HS-5 (cell line): ENCODE results near the gene WWOX.

Experiments used
- DNase-seq: peaks from one replicate; pipeline ENCODE4 v3.0.0-alpha.2; 2012; ENCODE audit warnings: low read depth

Gene WWOX

GRCh38 chr16:78438219-78438618 is 338.8 kb downstream of the WWOX start:
- no peak for DNase-seq

GRCh38 chr16:78438632-78439031 is 339.2 kb downstream of the WWOX start:
- no peak for DNase-seq

- no peak for DNase-seq
These were observed 340.2 kb downstream of the WWOX start for GRCh38 chr16:78439646-78440045.

DNA sequence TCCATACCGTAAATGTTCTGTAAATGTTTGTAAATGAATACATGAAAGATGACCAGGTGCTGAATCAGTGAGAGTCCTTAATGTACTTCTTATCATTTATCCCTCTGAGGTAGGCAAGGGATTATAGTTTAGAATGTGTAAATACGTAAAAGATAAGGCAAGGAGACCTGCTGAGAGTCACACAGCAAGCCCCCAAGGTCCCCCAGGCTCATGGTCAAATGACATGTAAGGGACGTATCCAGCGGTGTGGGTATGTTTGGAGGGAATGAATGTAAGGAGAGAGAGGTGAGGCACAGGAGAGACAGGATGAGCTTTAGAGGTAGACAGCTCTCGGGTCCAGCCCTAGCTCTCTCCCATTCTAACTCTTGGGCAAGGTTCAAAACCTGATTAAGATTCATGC is 341.8 kb downstream of the WWOX start:
- DNase-seq = no peak

GRCh38 chr16:78443542-78444364 is 344.3 kb downstream of the WWOX start:
- DNase-seq = no peak

- DNase-seq = no peak
These were observed 346.4 kb downstream of the WWOX start for GRCh38 chr16:78445818-78446217.

GRCh38 chr16:78446486-78446885 is 347.0 kb downstream of the WWOX start:
- DNase-seq = no peak

GRCh38 chr16:78446992-78447563 is 347.6 kb downstream of the WWOX start:
- no peak for DNase-seq

DNA sequence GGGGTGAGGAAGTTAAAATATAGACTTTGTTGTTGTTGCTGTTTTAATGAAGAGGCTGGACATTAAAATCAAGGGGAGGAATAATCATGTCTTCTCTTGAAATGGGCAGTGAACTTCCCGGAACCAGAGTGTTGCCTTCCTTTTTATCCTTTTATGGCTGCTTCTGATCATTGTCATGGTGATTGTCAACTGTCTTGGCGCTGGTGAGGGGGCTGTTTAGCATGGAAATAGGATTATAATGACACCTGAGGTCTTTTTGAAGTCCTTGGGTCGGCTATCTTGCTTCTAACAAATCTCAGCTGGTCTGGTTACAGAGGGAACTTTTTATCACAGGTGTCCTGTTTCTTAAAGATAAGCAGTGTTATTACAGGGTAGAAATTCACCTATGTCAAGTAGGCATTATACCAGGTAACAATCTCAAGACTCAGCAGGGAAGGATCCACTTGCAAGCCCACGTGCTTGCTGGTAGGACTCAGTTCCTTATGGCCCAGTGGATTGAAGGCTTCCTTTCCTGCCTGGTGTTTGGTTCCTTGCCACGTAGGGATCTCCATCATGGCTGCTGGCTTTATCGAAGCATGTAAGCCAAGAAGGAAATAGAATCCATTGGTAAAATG is 349.3 kb downstream of the WWOX start:
- DNase-seq = no peak

- no peak for DNase-seq
These were observed 350.8 kb downstream of the WWOX start for GRCh38 chr16:78450255-78450654.

DNA sequence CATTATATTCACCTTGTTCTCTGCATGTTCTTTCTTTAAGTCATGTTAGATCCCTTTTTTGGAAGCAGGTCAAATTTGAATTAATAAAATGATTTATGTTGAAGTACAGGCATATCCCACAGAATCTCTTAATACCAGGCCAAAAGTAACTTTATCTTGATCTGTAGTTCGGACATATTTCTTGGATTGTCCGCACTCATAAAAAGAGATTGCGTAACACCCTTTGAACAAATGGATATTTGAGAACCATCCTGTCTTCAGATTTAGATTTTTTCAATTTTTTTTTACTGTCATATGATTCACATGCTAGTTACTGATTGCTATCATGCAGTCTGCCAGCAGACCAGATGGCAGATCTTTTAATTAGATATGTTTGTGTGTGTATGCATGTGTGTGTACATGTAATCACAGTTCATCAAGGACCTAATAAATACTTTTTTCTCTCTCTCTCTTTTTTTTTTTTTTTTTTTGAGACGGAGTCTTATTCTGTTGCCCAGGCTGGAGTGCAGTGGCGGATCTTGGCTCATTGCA is 352.6 kb downstream of the WWOX start:
- DNase-seq = no peak

DNA sequence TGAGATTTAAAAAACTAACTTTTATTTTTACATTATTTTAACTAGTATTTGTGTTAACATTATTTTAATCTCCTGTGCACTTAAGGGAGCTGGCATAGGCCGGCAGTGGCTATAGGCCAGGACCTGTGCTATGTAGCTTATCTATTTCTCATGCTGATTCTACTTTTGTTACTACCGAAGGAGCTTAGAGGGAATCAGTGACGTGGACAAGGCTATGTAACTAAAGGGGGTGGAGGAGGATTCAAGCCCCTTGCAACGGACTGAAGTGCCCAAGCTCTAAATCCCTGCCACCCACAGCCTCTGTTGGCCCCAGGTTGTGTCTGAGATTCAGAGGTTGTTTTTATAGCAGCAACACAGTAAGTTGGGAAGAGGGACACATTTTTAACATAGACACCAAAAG is 356.4 kb downstream of the WWOX start:
- no peak for DNase-seq

DNA sequence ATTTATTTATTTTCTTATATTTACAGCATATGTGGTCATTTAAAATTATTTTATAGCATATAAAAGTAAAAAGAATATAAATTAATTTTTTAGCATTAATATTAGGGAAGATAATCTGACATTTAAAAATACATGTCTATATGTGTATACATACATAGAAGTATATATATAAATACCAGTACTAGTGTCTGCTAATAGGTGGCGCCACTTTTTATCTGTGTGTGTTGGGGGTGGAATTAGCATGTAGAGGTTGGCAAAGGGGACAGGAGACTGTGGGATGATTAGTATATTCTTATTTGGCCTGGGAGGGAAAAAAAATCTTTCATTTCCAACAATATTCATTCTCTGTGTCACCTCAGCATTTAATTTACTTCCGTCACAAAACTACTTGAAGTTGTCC is 359.1 kb downstream of the WWOX start:
- no peak for DNase-seq

DNA sequence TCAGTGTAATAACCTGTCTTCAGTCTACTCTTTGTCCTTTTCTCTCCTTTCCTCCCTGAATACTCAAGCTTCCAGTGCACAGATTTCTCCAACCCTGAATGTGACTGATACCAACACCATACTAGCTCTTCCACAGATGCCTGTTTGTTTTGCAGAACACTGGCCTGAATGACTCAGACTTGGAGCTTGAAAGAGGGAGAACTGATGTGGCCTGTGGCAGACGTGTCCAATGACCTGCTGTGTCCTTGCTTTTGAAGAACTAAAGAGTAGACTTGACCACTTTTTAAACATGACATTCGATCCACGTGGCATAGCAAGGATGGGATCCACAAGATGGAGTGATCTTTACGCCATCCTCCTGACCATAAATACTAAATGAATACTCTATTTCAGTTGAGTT is 361.0 kb downstream of the WWOX start:
- no peak for DNase-seq

DNA sequence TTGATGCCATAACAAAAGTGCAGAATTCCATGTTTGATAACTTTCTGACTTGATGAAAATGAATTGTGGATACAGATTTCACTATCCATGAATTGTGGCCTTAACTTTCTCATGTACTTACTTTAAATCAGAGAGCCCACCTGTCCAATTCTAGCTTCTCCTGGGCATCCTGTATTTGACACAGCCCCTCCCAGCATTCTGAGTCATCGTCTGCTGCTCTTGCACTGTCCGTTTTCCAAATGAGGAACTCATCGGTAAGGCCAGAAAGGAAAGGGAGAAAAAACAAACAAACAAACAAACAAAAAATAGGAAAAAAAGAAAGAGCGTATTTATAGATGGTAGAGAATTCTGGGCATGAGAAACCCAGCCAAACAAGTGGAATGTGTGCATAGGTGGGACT is 361.6 kb downstream of the WWOX start:
- no peak for DNase-seq

DNA sequence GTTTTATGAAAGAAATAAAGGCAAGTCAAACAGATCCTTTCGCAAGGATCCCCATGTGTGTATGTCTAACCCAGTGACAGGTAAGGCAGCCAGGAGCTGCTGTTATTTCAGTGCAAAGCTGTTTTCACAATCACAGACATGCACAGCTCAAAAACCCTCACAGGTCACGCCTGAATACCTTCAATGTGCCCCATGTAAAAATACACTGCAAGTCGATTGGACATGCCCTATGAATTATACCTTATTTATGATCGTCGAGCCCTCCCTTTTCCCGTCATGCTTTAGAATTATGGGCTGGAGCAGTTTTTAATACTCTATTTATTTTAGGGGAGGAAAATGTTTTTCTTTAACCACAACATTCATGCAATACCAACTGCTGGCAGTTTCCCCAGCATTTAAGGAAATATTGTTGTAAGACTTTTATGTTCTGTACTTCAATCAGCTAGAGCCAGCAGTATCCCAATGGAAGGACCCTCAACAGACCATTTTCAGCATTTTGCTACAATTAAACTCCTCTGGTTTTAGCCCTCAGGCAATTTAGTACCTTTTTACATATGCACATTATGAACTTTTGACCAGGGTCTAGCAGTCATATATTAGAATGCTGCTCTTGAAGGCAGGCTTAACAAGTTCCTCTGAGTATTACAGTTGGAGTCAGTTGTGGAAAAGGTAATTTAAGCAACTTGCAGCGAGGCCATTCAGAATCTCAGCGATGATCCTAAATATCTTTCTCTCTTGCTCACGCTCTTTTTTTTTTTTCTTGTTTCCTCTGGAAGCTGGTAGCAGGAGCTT is 362.2 kb downstream of the WWOX start:
- no peak for DNase-seq

- DNase-seq = no peak
These were observed 363.1 kb downstream of the WWOX start for GRCh38 chr16:78462288-78463208.

- DNase-seq = no peak
These were observed 364.1 kb downstream of the WWOX start for GRCh38 chr16:78463591-78463990.

GRCh38 chr16:78464833-78465232 is 365.4 kb downstream of the WWOX start:
- DNase-seq = no peak

DNA sequence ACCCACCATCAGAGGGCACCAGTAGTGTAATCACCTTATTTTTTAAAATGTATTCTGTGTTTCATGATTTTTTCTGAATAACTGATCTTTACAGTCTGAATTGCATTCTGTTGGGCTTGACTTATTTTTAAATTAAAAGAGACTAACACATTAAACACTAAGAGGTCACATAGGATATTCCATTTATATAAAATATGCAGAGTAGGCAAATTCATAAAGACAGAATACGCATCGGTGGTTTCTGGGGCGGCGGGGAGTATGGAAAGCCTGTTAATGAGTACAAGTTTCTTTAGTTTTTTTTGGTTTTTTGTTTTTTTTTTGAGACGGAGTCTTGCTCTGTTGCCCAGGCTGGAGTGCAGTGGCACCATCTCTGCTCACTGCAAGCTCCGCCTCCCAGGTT is 366.3 kb downstream of the WWOX start:
- DNase-seq = no peak

DNA sequence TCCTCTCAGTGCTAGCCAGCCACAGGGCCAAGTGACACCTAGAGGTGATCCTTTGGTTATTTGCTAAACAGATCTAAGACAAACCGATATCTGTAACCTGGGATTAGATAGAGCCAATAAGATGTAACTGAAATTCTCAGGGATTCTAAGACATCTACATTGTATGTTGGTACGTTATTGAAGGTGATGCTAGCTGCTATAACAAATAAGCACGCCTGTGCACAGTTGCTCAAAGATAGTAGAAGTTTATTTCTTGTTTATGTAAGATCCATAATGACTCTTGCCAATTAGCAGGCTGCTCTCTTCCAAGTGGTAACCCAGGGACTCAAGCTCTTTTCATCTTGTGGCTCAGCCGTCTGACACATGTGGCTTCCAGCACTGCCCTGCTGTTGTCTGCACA is 370.3 kb downstream of the WWOX start:
- DNase-seq = no peak
